Amniotic stem cell (primary cell): ENCODE results near the gene CD8A.
A peak's percentile ranks its signal among the peaks of the same experiment; 100 is the strongest.

ENCODE experiments used
- DNase-seq: peaks from one replicate; lab custom pipeline; 2025; lab: John Stamatoyannopoulos, UW

Gene CD8A

DNA sequence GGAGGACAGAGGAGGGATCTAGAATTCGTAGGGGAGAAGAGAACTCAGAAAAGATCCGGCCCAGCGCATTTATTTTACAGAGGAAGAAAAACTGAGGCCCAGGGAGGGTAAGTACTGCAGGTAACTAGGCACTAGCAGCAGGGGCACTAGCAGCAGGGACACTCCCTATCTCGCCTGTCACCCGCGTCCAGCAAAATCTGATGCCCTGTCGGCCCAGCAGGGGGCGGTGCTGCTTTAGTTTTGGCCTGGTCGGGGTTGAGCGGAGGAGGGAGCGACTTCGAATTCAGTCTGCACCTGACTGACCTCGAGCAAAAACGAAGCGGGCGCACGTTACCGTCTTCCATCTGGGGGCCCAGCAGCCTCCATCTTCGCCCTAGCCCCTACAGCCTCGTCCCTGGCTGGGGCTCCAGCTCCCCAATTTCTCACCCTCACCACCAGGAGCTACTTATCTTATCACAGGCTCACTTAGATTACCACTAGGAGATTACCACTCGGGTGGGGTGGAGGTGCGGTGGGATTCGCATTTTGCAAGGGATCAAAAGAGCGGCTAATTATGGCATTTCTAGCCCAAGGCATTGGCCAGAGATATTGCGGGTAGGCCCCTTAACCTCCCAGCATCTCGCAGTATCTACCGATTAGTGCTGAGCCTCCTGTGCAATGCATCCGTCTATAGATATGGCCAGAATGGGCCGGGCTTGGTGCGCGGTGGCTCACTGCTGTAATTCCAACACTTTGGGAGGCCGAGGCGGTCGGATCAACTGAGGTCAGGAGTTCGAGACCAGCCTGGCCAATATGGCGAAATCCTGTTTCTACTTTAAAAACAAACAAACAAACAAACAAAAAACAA is 17.8 kb upstream of the CD8A start:
- DNase-seq: peak; percentile 46

DNA sequence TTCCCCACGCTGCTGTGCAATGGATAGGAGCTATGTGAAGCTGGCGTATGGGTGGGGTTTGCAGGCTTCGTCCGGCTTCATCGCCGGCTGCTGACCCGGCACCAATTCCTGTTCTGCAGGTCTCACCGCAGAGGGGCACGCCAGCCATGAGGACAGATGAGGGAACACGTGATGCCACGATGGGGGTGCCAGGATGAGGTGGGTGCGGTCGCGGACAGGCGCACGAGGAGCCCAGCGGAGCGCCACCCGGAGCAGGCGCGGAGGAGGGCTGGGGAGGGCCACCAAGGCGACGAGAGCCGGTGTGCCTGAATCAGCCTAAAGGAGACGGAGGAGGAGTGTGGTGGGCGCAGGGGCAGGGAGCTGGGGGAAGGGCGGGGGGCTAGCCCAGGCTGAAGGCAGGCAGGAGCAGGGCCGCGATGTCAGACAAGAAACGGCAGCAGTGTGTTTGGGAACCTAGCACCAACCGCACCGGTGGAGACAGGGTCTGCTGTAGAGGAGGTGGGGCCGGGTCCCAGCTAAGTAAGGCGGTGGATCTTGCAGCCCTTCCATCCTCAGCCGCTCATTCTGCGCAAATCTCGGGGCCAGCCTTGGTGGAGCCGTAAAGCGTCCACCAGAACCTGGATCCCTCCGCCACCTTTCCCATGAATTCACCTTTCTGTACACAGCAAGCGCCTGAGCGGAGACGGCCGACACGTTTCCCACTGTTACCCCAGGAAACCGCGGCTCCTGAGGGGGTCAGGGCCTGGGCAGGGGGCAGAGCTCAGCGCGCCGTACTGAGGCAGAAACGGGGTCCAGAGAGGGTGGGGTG is 17.0 kb upstream of the CD8A start:
- DNase-seq: no peak

DNA sequence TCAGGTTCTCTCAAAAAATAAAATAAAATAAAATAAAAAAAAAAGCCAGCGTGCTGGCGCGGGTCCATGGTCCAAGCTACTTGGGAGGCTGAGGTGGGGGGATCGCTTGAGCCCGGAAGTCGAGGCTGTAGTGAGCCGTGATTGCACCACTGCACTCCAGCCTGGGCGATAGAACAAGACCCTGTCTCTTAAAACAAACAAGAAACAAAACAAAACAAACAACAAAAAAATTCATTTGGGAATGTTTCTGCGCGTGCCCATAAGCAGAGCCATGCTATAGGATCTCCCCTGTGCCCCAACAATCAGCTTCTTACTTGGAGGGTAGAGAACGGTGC is 16.4 kb upstream of the CD8A start:
- no peak for DNase-seq

DNA sequence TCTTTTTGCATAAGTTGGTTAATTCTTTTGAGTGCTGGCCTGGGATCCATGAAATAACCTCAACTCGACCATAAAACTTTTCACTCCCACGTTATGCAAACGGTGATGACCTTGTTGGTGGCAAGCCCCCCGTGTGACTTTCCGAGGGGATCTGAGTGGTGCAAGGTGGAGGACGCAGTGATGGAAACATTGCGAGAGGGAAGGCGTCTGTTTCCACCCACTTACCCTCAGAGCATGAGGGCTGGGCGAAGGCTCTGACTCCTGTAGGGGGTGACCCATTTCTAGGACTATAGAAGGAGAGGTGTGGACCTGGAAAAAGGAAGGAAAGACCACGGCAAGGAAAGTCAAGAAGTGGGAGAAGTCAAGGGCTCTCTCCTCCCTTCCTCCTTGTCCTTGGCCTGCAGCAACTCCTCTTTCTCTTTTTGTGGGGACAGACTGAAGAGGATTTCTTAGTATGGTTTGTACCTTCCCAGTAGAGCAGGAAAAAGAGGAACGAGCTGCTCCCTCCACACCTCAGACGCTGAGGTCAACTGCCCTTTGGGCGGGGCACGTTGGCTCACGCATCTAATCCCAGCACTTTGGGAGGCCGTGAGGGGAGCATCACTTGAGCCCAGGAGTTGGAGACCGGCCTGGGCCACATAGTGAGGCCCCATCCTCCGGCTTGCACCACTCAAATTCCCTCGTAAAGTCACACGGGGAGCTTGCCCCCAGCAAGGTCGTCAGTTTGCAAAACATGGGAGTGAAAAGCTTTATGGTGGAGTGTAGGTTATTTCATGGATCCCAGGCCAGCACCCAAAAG is 15.5 kb upstream of the CD8A start:
- DNase-seq: no peak

DNA sequence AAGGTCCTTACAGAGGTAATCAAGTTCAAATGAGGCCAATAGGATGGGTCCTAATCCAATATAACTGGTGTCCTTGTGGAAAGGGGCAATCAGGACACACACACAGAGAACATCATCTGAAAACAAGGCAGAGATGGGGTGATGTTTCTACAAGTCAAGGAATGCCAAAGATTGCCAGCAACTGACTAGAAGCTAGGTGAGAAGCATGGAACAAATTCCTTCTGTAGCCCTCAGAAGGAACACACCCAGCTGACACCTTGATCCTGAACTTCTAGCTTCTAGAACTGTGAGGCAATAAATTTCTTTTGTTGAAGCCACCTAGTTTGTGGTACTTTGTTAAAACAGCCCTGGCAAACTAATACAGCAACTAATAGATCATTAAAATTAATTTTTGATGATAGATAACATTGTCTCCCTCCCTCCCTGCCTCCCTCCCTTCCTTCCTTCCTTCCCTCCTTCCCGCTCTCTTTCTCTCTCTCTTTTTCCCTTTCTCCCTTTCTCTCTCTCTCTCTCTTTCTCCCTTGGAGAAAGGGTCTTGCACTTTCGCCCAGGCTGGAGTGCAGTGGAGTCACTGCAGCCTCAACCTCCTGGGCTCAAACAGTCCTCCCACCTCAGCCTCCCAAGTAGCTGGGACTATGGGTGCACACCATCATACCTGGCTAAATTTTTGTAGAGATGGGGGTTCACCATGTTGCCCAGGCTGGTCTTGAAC is 10.3 kb upstream of the CD8A start:
- DNase-seq: no peak

DNA sequence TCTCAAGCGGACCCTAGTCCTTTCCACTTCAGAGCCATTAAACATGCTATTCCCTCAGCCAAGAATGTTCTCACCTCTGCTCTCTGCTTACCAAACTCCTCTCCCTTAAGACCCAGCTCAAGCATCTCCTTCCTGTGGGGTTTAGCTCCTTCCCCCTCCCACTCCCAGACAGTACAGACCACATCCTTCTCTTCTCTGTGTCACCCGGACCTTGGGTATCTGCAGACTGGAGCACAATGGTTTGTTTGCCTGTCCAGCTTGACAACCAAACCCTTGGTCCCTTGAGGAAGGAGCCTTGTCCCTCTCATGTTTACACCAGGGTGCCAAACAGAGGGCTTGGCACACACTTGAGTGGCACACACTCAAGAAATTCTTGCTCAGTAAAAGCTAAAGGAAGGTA is 4.1 kb upstream of the CD8A start:
- no peak for DNase-seq

DNA sequence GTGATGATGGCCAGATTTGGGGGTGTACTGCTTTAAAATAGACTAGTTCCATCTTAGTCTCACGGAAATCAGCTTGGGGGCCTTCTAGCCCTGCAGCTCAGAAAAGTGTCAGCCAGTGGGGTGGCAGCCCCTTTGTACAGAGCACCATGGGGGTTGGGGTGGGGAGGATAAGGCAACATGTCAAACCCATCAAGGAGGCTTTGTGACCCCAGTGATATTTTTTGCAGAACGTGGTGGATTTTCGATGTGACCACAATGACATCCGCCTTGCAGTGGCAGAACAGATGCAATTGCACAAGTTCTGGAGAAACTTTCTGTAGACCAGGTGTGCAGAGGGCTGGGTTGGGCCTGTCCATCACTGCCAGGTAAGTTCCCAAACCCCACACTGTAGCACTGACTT is 3.0 kb upstream of the CD8A start:
- no peak for DNase-seq

DNA sequence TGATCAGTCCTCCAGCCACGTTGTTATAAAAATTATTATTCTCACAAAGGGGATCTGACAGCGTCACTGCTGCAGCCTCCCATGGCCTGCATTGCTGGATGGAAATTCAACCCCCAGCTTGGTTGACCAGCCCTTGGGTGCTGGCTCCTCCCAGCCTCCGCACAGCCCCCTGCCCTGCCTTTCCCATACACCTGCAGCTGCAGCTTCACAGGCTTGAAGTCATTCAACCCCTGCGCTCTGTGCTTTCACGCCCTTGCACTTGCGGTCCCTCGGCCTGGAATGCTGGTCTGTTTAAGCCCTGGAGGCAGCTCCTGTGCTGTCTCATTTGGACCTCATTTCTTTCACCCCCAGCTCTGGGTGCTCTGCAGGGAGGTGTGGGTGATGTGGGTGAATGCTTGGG is 860 bp upstream of the CD8A start:
- no peak for DNase-seq

DNA sequence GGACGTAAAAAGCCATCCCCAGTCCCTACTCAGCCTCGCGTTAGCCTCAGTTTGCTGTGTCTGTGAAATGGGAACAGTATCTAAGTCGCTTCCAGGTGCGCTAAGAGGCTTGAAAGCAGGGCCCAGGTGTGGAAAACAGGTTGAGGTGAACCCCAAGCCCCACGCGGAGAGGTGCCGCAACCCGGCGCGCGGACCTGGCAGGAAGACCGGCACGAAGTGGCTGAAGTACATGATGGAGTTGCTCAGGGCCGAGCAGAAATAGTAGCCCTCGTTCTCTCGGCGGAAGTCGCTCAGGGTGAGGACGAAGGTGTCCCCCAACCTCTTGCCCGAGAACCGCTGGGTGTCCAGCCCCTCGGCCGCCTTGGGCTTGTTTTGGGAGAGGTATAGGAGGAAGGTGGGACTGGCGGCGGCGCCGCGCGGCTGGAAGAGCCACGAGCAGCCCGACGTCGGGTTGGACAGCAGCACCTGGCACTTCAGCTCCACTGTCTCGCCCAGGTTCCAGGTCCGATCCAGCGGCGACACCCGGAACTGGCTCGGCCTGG is 508 bp downstream of the CD8A start:
- DNase-seq: no peak

DNA sequence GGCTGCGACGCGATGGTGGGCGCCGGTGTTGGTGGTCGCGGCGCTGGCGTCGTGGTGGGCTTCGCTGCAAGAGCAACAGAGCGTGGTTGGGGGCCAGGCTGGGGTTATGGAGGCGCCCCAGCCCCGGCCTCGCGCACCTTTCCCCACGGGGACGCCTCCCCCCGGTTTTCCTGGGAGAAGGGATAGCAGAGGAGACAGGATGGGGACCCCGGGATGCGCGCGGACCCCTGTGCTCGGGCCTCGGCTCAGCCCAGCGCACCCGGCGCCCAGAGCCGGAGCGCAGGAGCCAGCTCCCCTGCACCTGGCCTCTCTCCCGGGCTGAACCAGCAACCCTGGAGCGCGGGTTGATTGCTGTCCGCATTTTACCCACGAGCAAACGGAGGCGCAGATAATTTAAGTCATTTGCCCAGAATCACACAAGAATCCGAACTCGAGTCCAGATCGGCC is 1.0 kb downstream of the CD8A start:
- DNase-seq: no peak

DNA sequence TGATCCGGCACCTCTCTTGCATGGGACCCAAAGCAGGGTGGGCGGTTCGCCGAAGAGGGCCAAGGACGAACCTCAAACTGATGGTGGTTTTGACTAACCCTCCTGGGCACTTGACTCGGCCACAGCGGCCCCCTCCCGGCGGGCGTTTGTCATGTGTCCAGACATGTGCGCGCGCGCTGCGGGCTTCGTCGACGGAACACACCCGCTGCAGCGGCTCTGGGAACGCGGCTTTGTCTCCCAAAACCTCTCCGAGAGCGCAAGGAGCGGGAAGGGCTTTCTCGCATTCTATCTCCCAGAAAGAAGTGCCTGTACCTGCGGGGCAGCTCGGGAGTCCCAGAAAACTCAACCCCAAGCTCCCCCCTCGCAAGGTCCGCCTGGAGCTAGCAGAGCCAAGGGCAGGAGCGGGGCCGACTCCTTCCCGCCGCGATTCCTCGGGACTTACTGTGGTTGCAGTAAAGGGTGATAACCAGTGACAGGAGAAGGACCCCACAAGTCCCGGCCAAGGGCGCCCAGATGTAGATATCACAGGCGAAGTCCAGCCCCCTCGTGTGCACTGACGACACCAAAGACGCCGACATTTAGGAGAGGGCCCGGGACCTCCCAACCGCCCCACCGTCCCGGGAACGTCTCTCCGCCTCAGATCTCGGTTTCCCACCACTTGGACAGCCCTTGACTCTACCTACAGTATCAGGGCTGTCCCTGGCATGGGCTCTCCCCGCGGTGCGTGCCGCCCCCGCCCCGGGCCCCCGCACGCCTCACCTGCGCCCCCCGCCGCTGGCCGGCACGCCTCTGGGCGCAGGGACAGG is 1.6 kb downstream of the CD8A start:
- no peak for DNase-seq

DNA sequence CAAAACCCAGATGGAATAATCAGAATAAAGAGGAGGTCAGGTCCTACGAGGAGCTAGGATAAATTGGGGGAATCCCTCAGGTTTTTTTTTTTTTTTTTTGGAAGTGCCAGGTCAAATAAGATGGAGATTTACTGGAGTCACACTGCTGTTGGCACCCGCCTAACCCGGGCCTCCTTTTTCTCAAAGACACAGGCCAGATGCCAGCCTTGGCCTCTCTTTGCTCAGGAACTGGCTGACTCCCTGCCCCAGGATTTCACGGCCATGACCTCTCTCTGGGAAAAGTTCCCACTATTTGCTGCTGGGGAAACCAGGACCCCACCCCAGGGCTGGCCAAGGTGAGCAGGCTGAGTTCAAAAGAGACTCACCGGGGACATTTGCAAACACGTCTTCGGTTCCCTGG is 2.5 kb downstream of the CD8A start:
- DNase-seq: no peak

DNA sequence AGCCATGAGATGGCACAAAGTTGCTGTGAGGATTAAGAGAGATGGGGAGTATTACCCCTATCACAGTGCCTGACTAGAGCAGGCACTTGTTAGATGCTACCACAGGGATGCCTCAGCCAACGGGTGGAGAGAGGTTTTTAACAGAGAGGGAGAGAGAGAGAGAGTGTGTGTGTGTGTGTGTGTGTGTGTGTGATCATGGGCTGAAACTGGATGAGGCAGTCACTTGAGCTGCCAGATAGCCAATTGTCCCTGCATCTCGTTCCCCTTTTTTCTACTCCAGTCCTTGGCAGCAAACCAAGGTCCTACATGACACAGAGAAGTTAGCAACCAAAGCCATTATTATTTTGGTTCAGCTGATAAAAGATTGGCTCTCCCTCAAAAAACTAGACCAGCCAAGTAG is 3.0 kb downstream of the CD8A start:
- DNase-seq: no peak

DNA sequence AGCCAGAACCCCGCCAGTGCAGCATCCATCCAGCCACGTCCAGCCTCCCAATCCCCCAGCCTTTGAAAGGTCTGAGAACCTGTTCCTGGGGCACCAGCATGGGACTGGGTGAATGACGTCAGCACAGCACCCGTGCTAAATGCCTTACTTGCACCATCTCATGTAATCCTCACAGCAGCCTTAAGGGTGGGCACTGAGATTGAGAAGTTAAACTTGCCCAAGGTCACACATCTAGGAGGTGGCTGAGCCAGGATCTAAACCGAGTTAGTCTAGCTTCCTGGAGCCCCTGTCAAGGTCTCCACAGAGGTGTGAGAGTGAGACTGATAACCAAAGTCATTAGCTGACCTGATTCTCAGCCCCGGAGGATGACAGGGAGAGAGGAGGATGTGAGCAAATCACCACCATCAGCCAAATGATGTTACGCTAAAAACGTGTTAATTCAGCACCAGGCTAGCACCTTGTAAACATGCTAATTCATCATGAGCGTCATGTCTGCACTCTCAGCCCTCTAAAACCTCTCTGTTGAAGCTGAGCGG is 4.6 kb downstream of the CD8A start:
- no peak for DNase-seq

DNA sequence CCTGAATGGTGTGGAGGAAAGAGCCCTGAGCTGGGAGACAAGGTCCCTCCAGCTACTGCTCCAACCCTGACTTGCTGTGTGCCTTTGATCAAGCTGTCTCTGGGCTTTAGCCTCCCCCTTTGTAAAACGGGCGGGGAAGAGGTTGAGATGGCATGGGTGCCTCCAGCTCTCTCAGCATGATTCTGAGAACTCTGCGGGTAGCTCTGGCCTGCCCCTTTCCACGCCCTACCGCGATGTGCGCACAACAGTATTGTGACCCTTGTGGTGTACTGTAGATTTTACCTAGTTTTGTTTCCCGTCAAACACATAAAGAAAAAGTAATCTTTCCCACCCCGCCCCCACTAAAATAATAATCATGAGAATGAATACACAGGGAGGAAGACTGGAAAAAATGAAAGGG is 5.3 kb downstream of the CD8A start:
- no peak for DNase-seq

DNA sequence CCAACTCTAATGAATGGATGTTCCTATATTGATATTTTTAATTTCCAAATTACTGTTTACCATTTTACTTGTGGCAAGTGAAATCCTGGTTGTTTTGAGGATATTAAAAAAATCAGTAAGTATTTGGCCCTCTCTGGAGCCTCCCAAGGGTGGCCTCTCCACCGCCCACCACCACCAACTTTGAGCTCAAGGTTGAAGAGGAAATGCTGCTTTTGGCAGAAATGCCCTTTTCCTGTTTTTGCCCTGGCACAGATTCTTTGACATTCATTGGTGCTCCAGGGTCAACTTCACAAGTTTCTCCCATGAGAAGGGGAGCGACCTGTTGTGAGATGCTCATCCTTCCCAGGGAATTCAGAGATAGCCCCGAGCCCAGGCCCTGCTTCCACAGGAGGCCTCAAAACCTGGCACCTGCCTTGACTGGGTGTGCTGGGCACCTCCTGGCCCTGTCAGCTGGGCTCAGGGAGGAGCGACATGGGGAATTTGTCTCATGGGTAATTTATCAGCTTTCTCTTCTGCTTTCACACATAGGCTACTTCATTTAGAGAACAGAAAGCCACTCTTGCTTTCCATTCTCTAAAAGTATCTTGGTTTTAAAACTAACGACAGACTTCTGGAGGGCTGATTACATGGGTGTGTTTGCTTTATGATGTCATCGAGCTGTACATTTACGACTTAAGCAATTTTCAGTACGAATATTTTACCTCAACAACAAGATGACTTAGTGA is 6.9 kb downstream of the CD8A start:
- no peak for DNase-seq

DNA sequence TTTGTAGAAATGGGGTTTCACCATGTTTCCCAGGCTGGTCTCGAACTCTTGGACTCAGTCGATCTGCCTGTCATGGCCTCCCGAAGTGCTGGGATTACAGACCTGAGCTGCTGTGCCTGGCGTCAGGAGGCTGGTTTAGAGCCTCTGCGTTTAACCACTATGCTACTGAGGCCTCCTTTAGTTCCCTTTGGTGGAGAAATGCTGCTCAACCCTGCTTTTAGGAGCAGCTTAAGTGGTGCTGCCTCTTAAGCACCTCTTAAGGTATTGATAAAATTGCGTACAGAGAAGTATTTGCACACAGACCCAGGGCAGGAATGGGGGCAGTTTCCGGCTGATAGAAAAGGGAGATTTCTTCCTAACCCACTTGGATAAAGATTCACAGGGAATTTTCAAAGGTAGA is 8.0 kb downstream of the CD8A start:
- DNase-seq: no peak

DNA sequence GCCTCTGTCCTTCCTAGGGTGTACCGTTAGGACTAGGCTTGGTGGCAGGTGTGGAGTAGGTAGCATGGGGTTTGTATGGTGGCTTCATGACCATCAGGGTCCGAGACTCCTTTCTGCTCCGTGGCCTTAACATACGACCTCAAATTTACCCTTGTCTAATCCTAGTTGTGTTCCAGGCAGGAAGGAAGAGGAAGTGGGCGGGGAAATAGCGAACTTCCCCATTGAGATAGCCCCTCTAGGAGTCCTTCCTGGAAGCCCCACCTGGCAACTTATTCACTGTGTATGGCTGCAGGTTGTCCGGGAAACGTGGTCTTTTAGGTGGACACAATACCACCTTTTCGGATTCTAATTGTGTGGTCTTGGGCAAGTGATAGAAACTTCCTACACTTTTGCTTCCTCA is 9.3 kb downstream of the CD8A start:
- no peak for DNase-seq

DNA sequence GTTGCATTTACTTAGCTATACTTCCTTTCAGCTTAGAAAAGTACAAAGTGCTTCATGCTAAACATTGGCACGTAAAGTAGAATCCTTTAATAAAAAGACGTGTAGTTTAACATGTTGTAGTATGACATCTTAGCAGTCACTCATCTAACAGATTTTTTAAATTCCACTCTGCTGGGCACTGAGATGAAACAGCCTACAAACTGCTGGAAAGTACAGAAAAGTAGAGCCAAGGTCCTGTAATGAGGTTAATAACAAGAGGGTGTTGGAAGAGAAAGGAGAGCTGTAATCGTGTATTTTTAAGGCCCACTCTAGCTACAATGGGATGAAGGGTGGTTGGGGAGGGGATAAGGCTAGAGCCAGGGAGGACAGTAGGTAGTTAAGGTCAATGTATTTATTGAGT is 10.7 kb downstream of the CD8A start:
- DNase-seq: no peak

DNA sequence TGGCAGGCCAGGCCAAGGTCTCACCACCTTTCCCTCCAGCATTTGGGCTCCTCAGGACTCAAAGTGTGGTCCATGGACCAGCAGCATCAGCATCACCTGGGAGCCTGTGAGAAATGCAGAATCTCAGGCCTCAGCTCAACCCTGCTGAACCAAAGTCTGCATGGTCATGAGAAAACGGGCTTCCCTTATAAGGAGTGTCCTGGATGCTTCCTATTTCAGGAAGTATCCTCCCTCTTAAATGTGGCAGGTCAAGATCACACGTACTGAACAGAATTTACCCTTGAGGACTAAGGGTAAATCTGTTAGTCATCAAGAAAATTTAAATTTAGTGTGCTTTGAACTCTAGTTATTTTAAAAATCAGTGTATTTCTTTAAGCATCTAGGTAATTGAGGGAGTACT is 11.8 kb downstream of the CD8A start:
- DNase-seq: no peak
